HEK293 (cell line): ENCODE data around the gene ANP32B.
A peak's percentile ranks its signal among the peaks of the same experiment; 100 is the strongest.

Experiments used
- CTCF ChIA-PET: fragments of 350-600 bp; formaldehyde crosslinking; extraction: SDS; loops from one replicate; lab custom pipeline; 2021; ENCODE audit warnings: antibody characterized with exemption; lab: Yijun Ruan, JAX
- POLR2A ChIA-PET: fragments of 300-600 bp; formaldehyde crosslinking; extraction: SDS; loops from one replicate; lab custom pipeline; 2020; ENCODE audit warnings: antibody characterized with exemption, inconsistent platforms; lab: Yijun Ruan, JAX
- H3K27ac ChIP-seq: fragments of 200-500 bp; sonication (Bioruptor generic); 2 replicates; pipeline ENCODE4 v1.5.1; 2014; ENCODE audit warnings: low read depth, low read length, control low read depth, inconsistent platforms; ENCODE audit errors: extremely low read depth
- H3K36me3 ChIP-seq, 2 experiments: fragments of 200-500 bp in 1 of 2; sonication (Bioruptor generic) in 1 of 2; 1 replicate in 1 of 2; 2 replicates in 1 of 2; pipeline ENCODE4 v1.5.1; 2014 to 2017; ENCODE audit warnings: inconsistent platforms in 2 of 2, low read length in 2 of 2; ENCODE audit not compliant: control insufficient read depth in 2 of 2, insufficient read depth in 1 of 2
- H3K4me1 ChIP-seq: fragments of 200-500 bp; sonication (Bioruptor generic); 2 replicates; pipeline ENCODE4 v1.5.1; 2014; ENCODE audit warnings: mild to moderate bottlenecking, low read length, inconsistent platforms; ENCODE audit not compliant: control insufficient read depth, insufficient read depth
- H3K4me3 ChIP-seq: 2 replicates; pipeline ENCODE4 v1.5.1; 2011; ENCODE audit warnings: low read depth, mild to moderate bottlenecking, control low read depth, low read length, moderate library complexity
- H3K9me3 ChIP-seq: fragments of 200-500 bp; sonication (Bioruptor generic); 2 replicates; pipeline ENCODE4 v1.5.1; 2014; ENCODE audit warnings: low read depth, low read length, inconsistent platforms; ENCODE audit not compliant: control insufficient read depth, insufficient read depth
- GFI1B ChIP-seq: fragments of 450-650 bp; formaldehyde crosslinking; IDR thresholded peaks from 2 replicates; pipeline ENCODE4 v1.5.1; 2016; ENCODE audit warnings: missing biosample characterization, missing genetic modification characterization
- GLIS2 ChIP-seq: fragments of 450-650 bp; formaldehyde crosslinking; IDR thresholded peaks from 2 replicates; pipeline ENCODE4 v1.5.1; 2016; ENCODE audit warnings: missing biosample characterization, missing genetic modification characterization
- KLF10 ChIP-seq: fragments of 450-650 bp; IDR thresholded peaks from 2 replicates; pipeline ENCODE4 v1.5.1; 2018; ENCODE audit warnings: missing biosample characterization, mild to moderate bottlenecking, missing genetic modification characterization
- SP3 ChIP-seq: fragments of 450-650 bp; formaldehyde crosslinking; IDR thresholded peaks from 2 replicates; pipeline ENCODE4 v1.5.1; 2016; ENCODE audit warnings: missing biosample characterization, missing genetic modification characterization
- TCF7L2 ChIP-seq: IDR thresholded peaks from 2 replicates; pipeline ENCODE4 v1.6.1; 2011; ENCODE audit warnings: low read depth, mild to moderate bottlenecking, inconsistent platforms, low read length, moderate library complexity, borderline replicate concordance
- ZBTB20 ChIP-seq: fragments of 450-650 bp; formaldehyde crosslinking; IDR thresholded peaks from 2 replicates; pipeline ENCODE4 v1.5.1; 2016; ENCODE audit warnings: missing biosample characterization, missing genetic modification characterization
- ZBTB8A ChIP-seq: fragments of 450-650 bp; formaldehyde crosslinking; IDR thresholded peaks from 2 replicates; pipeline ENCODE4 v1.5.1; 2016; ENCODE audit warnings: missing biosample characterization, missing genetic modification characterization
- ZNF155 ChIP-seq: fragments of 450-650 bp; formaldehyde crosslinking; IDR thresholded peaks from 2 replicates; pipeline ENCODE4 v1.5.1; 2016; ENCODE audit warnings: missing biosample characterization, missing genetic modification characterization
- ZNF175 ChIP-seq: fragments of 450-650 bp; formaldehyde crosslinking; IDR thresholded peaks from 2 replicates; pipeline ENCODE4 v1.5.1; 2016; ENCODE audit warnings: missing biosample characterization, missing genetic modification characterization
- ZNF202 ChIP-seq: fragments of 450-650 bp; formaldehyde crosslinking; IDR thresholded peaks from 2 replicates; pipeline ENCODE4 v1.5.1; 2016; ENCODE audit warnings: missing biosample characterization, missing genetic modification characterization, borderline replicate concordance
- ZNF23 ChIP-seq: fragments of 450-650 bp; formaldehyde crosslinking; IDR thresholded peaks from 2 replicates; pipeline ENCODE4 v1.5.1; 2016; ENCODE audit warnings: missing biosample characterization, missing genetic modification characterization, borderline replicate concordance
- ZNF560 ChIP-seq: fragments of 450-650 bp; formaldehyde crosslinking; IDR thresholded peaks from 2 replicates; pipeline ENCODE4 v1.5.1; 2017; ENCODE audit warnings: missing biosample characterization, missing genetic modification characterization, borderline replicate concordance
- ZNF623 ChIP-seq: fragments of 450-650 bp; formaldehyde crosslinking; IDR thresholded peaks from 2 replicates; pipeline ENCODE4 v1.5.1; 2016; ENCODE audit warnings: missing biosample characterization, missing genetic modification characterization
- ZNF624 ChIP-seq: fragments of 450-650 bp; formaldehyde crosslinking; IDR thresholded peaks from 2 replicates; pipeline ENCODE4 v1.5.1; 2017; ENCODE audit warnings: missing biosample characterization, missing genetic modification characterization
- ZNF658 ChIP-seq: fragments of 450-650 bp; formaldehyde crosslinking; IDR thresholded peaks from 2 replicates; pipeline ENCODE4; 2016; ENCODE audit warnings: missing biosample characterization, missing genetic modification characterization
- ZNF664 ChIP-seq: fragments of 450-650 bp; formaldehyde crosslinking; IDR thresholded peaks from 2 replicates; pipeline ENCODE4 v1.5.1; 2016; ENCODE audit warnings: missing biosample characterization, missing genetic modification characterization
- ZNF707 ChIP-seq: fragments of 450-650 bp; formaldehyde crosslinking; IDR thresholded peaks from 2 replicates; pipeline ENCODE4 v1.5.1; 2016; ENCODE audit warnings: missing biosample characterization, missing genetic modification characterization
- ZNF777 ChIP-seq: fragments of 450-650 bp; formaldehyde crosslinking; IDR thresholded peaks from 2 replicates; pipeline ENCODE4 v1.5.1; 2017; ENCODE audit warnings: missing biosample characterization, missing genetic modification characterization, borderline replicate concordance
- ZSCAN30 ChIP-seq: fragments of 450-650 bp; IDR thresholded peaks from 2 replicates; pipeline ENCODE4 v1.5.1; 2018; ENCODE audit warnings: missing biosample characterization, mild to moderate bottlenecking, missing genetic modification characterization, moderate library complexity
- TF ChIP-seq, protein P1 (sequence below): fragments of 450-650 bp; formaldehyde crosslinking; IDR thresholded peaks from 2 replicates; pipeline ENCODE4 v1.5.1; 2017; ENCODE audit warnings: missing biosample characterization, missing genetic modification characterization
- TF ChIP-seq, protein P2 (sequence below): fragments of 450-650 bp; formaldehyde crosslinking; IDR thresholded peaks from 2 replicates; pipeline ENCODE4 v1.5.1; 2016; ENCODE audit warnings: missing biosample characterization, missing genetic modification characterization
- TF ChIP-seq, protein P3 (sequence below): fragments of 450-650 bp; IDR thresholded peaks from 2 replicates; pipeline ENCODE4 v1.5.1; 2018; ENCODE audit warnings: missing biosample characterization, mild to moderate bottlenecking, missing genetic modification characterization
- TF ChIP-seq, protein P4 (sequence below): fragments of 450-650 bp; formaldehyde crosslinking; IDR thresholded peaks from 2 replicates; pipeline ENCODE4 v1.5.1; 2016; ENCODE audit warnings: missing biosample characterization, missing genetic modification characterization
- TF ChIP-seq, protein P5 (sequence below): fragments of 450-650 bp; formaldehyde crosslinking; IDR thresholded peaks from 2 replicates; pipeline ENCODE4 v1.5.1; 2017; ENCODE audit warnings: missing biosample characterization, missing genetic modification characterization
- TF ChIP-seq, protein P6 (sequence below): fragments of 450-650 bp; formaldehyde crosslinking; IDR thresholded peaks from 2 replicates; pipeline ENCODE4 v1.5.1; 2016; ENCODE audit warnings: missing biosample characterization, missing genetic modification characterization

ANP32B gene

DNA sequence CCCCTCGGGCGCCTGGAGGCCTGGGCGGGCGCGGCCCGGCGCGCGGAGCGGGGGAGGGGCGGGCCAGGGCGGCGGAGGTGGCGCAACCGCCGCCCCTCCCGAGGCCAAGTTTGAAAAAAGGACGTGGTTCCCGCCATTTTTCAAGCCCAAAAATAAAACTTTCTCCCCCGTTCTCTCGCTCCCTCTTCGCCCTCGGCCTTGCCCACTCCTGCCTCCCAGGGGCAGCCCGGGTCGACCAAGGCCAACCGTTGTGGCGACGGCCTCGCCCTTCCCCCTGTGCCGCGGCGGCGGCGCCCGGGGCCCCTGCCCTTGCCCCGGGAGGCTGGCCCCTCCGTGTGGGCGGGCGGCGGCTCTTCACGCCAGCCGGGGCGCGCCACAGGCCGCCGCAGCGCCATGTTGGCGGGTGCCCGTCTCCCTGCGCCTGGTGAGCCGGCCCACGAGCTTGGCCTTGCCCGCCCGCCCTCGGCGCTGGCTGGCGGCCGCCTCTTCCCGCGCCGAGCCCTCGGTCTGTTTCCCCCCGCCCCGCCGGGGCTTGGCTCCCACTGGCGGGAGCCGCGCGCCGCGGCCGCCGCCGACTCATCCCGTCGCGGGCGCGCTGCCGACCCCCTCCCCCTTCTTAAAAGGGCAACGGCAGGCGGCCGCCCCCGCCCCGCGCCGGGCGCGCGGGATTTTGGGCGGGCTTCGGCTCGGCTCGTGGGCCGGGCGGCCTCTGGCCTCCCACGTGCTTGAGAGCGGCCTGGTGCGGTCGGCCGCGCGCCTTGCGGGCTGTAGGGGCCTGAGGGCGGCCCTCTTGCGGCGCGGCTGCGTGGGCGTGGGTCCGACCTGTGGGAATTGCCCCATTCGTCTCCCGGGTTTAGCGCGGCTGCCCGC lies 1.3 kb downstream of the ANP32B start (continued):
- TF ChIP-seq ZNF624 (no peak), ZNF623 (tag by site-specific recombination) (no peak), ZSCAN30 (tag by site-specific recombination) (peak; percentile 45; the same call in 1 of the 2 replicates), ZNF23 (no peak)

DNA sequence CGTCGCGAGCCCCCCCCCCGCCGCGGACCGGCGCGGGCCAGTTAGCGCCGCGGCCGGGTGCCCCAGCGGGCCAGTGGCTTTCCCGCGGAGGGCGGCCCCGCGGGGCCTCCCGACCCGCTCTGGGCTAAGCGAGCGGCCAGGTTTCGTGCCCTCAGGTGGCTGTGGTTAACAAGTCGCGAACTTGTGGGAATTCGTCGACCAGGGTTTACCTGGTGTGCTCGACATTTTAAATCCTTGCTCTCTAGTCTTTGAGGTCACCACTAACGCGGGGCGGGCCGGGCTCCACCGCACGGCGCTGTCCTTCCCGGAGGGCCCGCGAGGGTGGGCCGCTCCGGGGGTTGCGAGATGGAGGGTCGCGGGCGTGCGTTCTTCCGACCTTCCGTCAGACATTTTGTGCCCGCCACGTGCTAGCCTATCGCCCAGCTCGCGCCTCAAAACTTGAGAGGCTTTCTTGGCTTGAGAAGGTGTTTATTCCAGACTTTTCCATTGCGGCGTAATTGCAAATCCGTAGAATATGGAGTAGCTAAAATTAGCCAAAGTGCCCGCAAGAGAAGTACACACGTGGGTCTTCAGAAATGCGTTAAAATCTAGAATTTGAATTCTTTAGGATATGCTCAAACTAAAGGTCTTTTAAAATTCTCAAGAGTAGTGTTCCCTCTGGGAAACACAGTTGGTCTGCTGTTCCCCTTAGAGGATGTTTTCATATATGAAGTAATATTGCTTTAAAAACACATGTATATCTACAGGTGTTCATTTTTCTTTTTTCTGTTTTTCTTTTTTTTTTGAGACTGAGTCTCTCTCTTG lies 2.1 kb downstream of the ANP32B start:
- H3K9me3 ChIP-seq: no peaks in the 10 kb centered on the region
- peaks cover 11% of the 10 kb centered on the region for H3K4me1 ChIP-seq
- no peaks in the 10 kb centered on the region for H3K36me3 ChIP-seq
- H3K27ac ChIP-seq: peak overlapping the region; percentile 100
- ChIA-PET CTCF (interaction anchor here (1.9 kb wide), 1 partner anchor 62 kb away, joined by 9 read pairs; no protein-coding TSS in a partner anchor), POLR2A (interaction anchor here (4.3 kb wide), 1 partner anchor 72 kb away, joined by 41 read pairs; the partner anchor contains the start of gene NANS)
- H3K4me3 ChIP-seq: peak overlapping the region; percentile 93
- TF ChIP-seq, protein P1, sequence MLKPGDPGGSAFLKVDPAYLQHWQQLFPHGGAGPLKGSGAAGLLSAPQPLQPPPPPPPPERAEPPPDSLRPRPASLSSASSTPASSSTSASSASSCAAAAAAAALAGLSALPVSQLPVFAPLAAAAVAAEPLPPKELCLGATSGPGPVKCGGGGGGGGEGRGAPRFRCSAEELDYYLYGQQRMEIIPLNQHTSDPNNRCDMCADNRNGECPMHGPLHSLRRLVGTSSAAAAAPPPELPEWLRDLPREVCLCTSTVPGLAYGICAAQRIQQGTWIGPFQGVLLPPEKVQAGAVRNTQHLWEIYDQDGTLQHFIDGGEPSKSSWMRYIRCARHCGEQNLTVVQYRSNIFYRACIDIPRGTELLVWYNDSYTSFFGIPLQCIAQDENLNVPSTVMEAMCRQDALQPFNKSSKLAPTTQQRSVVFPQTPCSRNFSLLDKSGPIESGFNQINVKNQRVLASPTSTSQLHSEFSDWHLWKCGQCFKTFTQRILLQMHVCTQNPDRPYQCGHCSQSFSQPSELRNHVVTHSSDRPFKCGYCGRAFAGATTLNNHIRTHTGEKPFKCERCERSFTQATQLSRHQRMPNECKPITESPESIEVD (tag by site-specific recombination): no peak
- TF ChIP-seq TCF7L2: no peak
- peak; percentile 64 for TF ChIP-seq GLIS2 (tag by site-specific recombination)
- no peak for TF ChIP-seq ZNF658 (tag by site-specific recombination)
- peak; percentile 13; the same call in 1 of the 2 replicates for TF ChIP-seq ZBTB20 (tag by site-specific recombination)
- no peak for TF ChIP-seq ZNF664 (tag by site-specific recombination)
- TF ChIP-seq KLF10 (tag by site-specific recombination): no peak
- TF ChIP-seq, protein P2, sequence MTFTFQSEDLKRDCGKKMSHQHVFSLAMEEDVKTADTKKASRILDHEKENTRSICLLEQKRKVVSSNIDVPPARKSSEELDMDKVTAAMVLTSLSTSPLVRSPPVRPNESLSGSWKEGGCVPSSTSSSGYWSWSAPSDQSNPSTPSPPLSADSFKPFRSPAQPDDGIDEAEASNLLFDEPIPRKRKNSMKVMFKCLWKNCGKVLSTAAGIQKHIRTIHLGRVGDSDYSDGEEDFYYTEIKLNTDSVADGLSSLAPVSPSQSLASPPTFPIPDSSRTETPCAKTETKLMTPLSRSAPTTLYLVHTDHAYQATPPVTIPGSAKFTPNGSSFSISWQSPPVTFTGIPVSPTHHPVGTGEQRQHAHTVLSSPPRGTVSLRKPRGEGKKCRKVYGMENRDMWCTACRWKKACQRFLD (tag by site-specific recombination): no peak
- no peak for TF ChIP-seq ZNF560 (tag by site-specific recombination)
- no peak for TF ChIP-seq ZNF707
- TF ChIP-seq ZNF155 (tag by site-specific recombination): no peak
- no peak for TF ChIP-seq ZNF202 (tag by site-specific recombination)
- TF ChIP-seq, protein P3, sequence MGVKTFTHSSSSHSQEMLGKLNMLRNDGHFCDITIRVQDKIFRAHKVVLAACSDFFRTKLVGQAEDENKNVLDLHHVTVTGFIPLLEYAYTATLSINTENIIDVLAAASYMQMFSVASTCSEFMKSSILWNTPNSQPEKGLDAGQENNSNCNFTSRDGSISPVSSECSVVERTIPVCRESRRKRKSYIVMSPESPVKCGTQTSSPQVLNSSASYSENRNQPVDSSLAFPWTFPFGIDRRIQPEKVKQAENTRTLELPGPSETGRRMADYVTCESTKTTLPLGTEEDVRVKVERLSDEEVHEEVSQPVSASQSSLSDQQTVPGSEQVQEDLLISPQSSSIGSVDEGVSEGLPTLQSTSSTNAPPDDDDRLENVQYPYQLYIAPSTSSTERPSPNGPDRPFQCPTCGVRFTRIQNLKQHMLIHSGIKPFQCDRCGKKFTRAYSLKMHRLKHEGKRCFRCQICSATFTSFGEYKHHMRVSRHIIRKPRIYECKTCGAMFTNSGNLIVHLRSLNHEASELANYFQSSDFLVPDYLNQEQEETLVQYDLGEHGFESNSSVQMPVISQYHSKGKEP (tag by site-specific recombination): no peak
- no peak for TF ChIP-seq ZNF777 (tag by site-specific recombination)
- TF ChIP-seq, protein P4, sequence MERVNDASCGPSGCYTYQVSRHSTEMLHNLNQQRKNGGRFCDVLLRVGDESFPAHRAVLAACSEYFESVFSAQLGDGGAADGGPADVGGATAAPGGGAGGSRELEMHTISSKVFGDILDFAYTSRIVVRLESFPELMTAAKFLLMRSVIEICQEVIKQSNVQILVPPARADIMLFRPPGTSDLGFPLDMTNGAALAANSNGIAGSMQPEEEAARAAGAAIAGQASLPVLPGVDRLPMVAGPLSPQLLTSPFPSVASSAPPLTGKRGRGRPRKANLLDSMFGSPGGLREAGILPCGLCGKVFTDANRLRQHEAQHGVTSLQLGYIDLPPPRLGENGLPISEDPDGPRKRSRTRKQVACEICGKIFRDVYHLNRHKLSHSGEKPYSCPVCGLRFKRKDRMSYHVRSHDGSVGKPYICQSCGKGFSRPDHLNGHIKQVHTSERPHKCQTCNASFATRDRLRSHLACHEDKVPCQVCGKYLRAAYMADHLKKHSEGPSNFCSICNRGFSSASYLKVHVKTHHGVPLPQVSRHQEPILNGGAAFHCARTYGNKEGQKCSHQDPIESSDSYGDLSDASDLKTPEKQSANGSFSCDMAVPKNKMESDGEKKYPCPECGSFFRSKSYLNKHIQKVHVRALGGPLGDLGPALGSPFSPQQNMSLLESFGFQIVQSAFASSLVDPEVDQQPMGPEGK (tag by site-specific recombination): peak; percentile 23; the same call in 1 of the 2 replicates
- TF ChIP-seq GFI1B (tag by site-specific recombination): no peak
- no peak for TF ChIP-seq SP3 (tag by site-specific recombination)
- TF ChIP-seq, protein P5, sequence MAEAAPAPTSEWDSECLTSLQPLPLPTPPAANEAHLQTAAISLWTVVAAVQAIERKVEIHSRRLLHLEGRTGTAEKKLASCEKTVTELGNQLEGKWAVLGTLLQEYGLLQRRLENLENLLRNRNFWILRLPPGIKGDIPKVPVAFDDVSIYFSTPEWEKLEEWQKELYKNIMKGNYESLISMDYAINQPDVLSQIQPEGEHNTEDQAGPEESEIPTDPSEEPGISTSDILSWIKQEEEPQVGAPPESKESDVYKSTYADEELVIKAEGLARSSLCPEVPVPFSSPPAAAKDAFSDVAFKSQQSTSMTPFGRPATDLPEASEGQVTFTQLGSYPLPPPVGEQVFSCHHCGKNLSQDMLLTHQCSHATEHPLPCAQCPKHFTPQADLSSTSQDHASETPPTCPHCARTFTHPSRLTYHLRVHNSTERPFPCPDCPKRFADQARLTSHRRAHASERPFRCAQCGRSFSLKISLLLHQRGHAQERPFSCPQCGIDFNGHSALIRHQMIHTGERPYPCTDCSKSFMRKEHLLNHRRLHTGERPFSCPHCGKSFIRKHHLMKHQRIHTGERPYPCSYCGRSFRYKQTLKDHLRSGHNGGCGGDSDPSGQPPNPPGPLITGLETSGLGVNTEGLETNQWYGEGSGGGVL: no peak
- no peak for TF ChIP-seq ZNF175 (tag by site-specific recombination)
- TF ChIP-seq, protein P6, sequence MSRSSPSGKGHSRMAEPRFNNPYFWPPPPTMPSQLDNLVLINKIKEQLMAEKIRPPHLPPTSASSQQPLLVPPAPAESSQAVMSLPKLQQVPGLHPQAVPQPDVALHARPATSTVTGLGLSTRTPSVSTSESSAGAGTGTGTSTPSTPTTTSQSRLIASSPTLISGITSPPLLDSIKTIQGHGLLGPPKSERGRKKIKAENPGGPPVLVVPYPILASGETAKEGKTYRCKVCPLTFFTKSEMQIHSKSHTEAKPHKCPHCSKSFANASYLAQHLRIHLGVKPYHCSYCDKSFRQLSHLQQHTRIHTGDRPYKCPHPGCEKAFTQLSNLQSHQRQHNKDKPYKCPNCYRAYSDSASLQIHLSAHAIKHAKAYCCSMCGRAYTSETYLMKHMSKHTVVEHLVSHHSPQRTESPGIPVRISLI (tag by site-specific recombination): no peak
- TF ChIP-seq ZBTB8A: peak; percentile 86
